Neural cell (in vitro differentiated cells): ENCODE data around the gene PIBF1. TPM values are rescaled to one million over a fixed set of nuclear protein-coding genes. Genes with fewer than 3 reads are reported as not detected.
"Not testable (repeated sequence)": the region's sequence is repeated elsewhere in the genome, so short reads cannot be mapped to it uniquely, and the experiment has no call there.

Experiments used
- H2AFZ ChIP-seq: fragments of 200-600, 300-800 bp; sonication (generic), shearing (Covaris generic); 2 replicates; pipeline ENCODE4 v1.6.0; 2014; ENCODE audit warnings: low read depth, mild to moderate bottlenecking, antibody characterized with exemption, low read length, moderate library complexity
- H3F3A ChIP-seq: fragments of 200-600 bp; shearing (Covaris generic); 2 replicates; pipeline ENCODE4 v1.6.1; 2016; ENCODE audit warnings: mild to moderate bottlenecking, moderate library complexity, mixed read lengths, antibody characterized with exemption, low read length; ENCODE audit not compliant: insufficient read depth, poor library complexity, severe bottlenecking
- H3K27ac ChIP-seq: fragments of 200-600, 300-800 bp; sonication (generic), shearing (Covaris generic); 2 replicates; pipeline ENCODE4 v1.5.1; 2014; ENCODE audit warnings: mild to moderate bottlenecking, low read length, moderate library complexity
- H3K27me3 ChIP-seq: fragments of 300-800, 200-600 bp; sonication (generic), shearing (Covaris generic); 2 replicates; pipeline ENCODE4 v1.6.0; 2014; ENCODE audit warnings: mild to moderate bottlenecking, low read depth, low read length, moderate library complexity; ENCODE audit not compliant: insufficient read depth
- H3K36me3 ChIP-seq: fragments of 300-800, 200-600 bp; sonication (generic), shearing (Covaris generic); 2 replicates; pipeline ENCODE4 v1.5.1; 2014; ENCODE audit warnings: mild to moderate bottlenecking, antibody characterized with exemption, low read length, moderate library complexity; ENCODE audit not compliant: insufficient read depth
- H3K4me2 ChIP-seq: fragments of 300-800, 200-600 bp; sonication (generic), shearing (Covaris generic); 2 replicates; pipeline ENCODE4 v1.6.0; 2014; ENCODE audit warnings: mild to moderate bottlenecking, low read length
- H3K4me3 ChIP-seq: fragments of 300-800, 200-600 bp; sonication (generic), shearing (Covaris generic); 2 replicates; pipeline ENCODE4 v1.5.1; 2014; ENCODE audit warnings: mild to moderate bottlenecking, low read length, moderate library complexity
- H3K79me2 ChIP-seq: fragments of 200-600 bp; shearing (Covaris generic); replicated peaks from 2 replicates; pipeline ENCODE4 v1.6.0; 2014; ENCODE audit warnings: mild to moderate bottlenecking, low read length, moderate library complexity; ENCODE audit not compliant: insufficient read depth
- H3K9ac ChIP-seq: fragments of 300-800, 200-600 bp; sonication (generic), shearing (Covaris generic); 2 replicates; pipeline ENCODE4 v1.6.1; 2016; ENCODE audit warnings: mild to moderate bottlenecking, low read length, mixed read lengths
- H3K9me2 ChIP-seq: fragments of 200-600 bp; shearing (Covaris generic); 2 replicates; pipeline ENCODE4 v1.6.1; 2016; ENCODE audit warnings: mild to moderate bottlenecking, low read length, mixed read lengths; ENCODE audit not compliant: insufficient read depth
- H3K9me3 ChIP-seq: fragments of 200-600, 300-800 bp; sonication (generic), shearing (Covaris generic); 2 replicates; pipeline ENCODE4 v1.6.1; 2016; ENCODE audit warnings: mild to moderate bottlenecking, mixed run types, low read length, moderate library complexity, mixed read lengths
- H4K20me1 ChIP-seq: fragments of 200-600 bp; shearing (Covaris generic); 2 replicates; pipeline ENCODE4 v1.6.1; 2016; ENCODE audit warnings: mild to moderate bottlenecking, mixed run types; ENCODE audit not compliant: insufficient read depth
- CTCF ChIP-seq: fragments of 450-650 bp; IDR thresholded peaks from 2 replicates; pipeline ENCODE4 v1.5.1; 2014; ENCODE audit warnings: antibody characterized with exemption, mild to moderate bottlenecking, moderate library complexity; ENCODE audit not compliant: poor library complexity, severe bottlenecking
- EP300 ChIP-seq: fragments of 450-650 bp; conservative IDR thresholded peaks from 2 replicates; pipeline ENCODE4 v1.6.1; 2014; ENCODE audit warnings: antibody characterized with exemption, mild to moderate bottlenecking, moderate library complexity; ENCODE audit not compliant: poor library complexity, severe bottlenecking
- EZH2 ChIP-seq: fragments of 200-600, 300-800 bp; shearing (Covaris generic), sonication (generic); IDR thresholded peaks from 2 replicates; pipeline ENCODE4 v1.6.1; 2014; ENCODE audit warnings: antibody characterized with exemption, low read length, borderline replicate concordance, mild to moderate bottlenecking; ENCODE audit not compliant: insufficient read depth, poor library complexity, severe bottlenecking
- MXI1 ChIP-seq: fragments of 450-650 bp; conservative IDR thresholded peaks from 2 replicates; pipeline ENCODE4 v1.6.1; 2014; ENCODE audit warnings: antibody characterized with exemption, mild to moderate bottlenecking; ENCODE audit not compliant: poor library complexity, severe bottlenecking
- POLR2AphosphoS5 ChIP-seq: IDR thresholded peaks from 2 replicates; pipeline ENCODE4 v1.6.1; 2012
- RAD21 ChIP-seq: fragments of 450-650 bp; conservative IDR thresholded peaks from 2 replicates; pipeline ENCODE4 v1.6.1; 2014; ENCODE audit warnings: antibody characterized with exemption, mild to moderate bottlenecking, moderate library complexity
- REST ChIP-seq: IDR thresholded peaks from 2 replicates; pipeline ENCODE4 v1.6.1; 2012; ENCODE audit warnings: borderline replicate concordance
- SMC3 ChIP-seq: fragments of 450-650 bp; conservative IDR thresholded peaks from 2 replicates; pipeline ENCODE4 v1.6.1; 2014; ENCODE audit warnings: antibody characterized with exemption, mild to moderate bottlenecking, moderate library complexity; ENCODE audit not compliant: poor library complexity
- TAF1 ChIP-seq: IDR thresholded peaks from 2 replicates; pipeline ENCODE4 v1.6.1; 2012; ENCODE audit warnings: low read depth
- polyA plus RNA-seq: library from polyadenylated mRNA; depleted of rRNA; stranded (reverse); fragments of >200 nt; gene quantifications from 2 replicates; pipeline ENCODE4 v1.2.3, GENCODE V29; 2014

The PIBF1 gene
- polyA plus RNA-seq, 1 donor from 2014 or later, result 42.4 TPM

- Histone ChIP-seq H3K79me2 (no peaks in the 10 kb centered on the region), H3K9me2 (no peaks in the 10 kb centered on the region), H3K4me2 (no peak overlapping the region), H3K27me3 (no peaks in the 10 kb centered on the region), H3K27ac (no peak overlapping the region), H3K36me3 (no peaks in the 10 kb centered on the region), H2AFZ (no peak overlapping the region), H3F3A (no peaks in the 10 kb centered on the region), H4K20me1 (no peaks in the 10 kb centered on the region), H3K4me3 (no peak overlapping the region), H3K9ac (no peak overlapping the region), H3K9me3 (no peaks in the 10 kb centered on the region)
- TF ChIP-seq MXI1, result no peak
These were observed 263.1 kb downstream of the PIBF1 start for GRCh38 chr13:73045031-73045430.

GRCh38 chr13:73048615-73049014 is 266.7 kb downstream of the PIBF1 start:
- H3K36me3 ChIP-seq, H3K4me2 ChIP-seq, H3F3A ChIP-seq, H2AFZ ChIP-seq, H3K27ac ChIP-seq, H3K27me3 ChIP-seq, H3K79me2 ChIP-seq, H3K4me3 ChIP-seq, H3K9ac ChIP-seq, H4K20me1 ChIP-seq, H3K9me3 ChIP-seq, H3K9me2 ChIP-seq: not testable (repeated sequence)

- no peaks in the 10 kb centered on the region for H3K9me3 ChIP-seq
- no peak overlapping the region for H2AFZ ChIP-seq
- H3K4me2 ChIP-seq, result no peak overlapping the region
- TF ChIP-seq MXI1, result no peak
- no peak for TF ChIP-seq CTCF
- TF ChIP-seq POLR2AphosphoS5, result no peak
- TF ChIP-seq SMC3, result no peak
- TF ChIP-seq EP300, result no peak
- TF ChIP-seq REST, result no peak
- no peak for TF ChIP-seq RAD21
- no peak for TF ChIP-seq EZH2
- no peak for TF ChIP-seq TAF1
- H4K20me1 ChIP-seq, result no peaks in the 10 kb centered on the region
- H3K9ac ChIP-seq, result no peak overlapping the region
- H3K4me3 ChIP-seq, result no peak overlapping the region
- H3K27me3 ChIP-seq, result peaks cover 41% of the 10 kb centered on the region
- H3F3A ChIP-seq, result no peaks in the 10 kb centered on the region
- H3K27ac ChIP-seq, result no peak overlapping the region
- H3K79me2 ChIP-seq, result no peaks in the 10 kb centered on the region
- no peaks in the 10 kb centered on the region for H3K36me3 ChIP-seq
- no peaks in the 10 kb centered on the region for H3K9me2 ChIP-seq
These were observed 272.8 kb downstream of the PIBF1 start for GRCh38 chr13:73054712-73055111.
